ENCODE data around the gene SAMHD1.
"Not testable (repeated sequence)": the region's sequence is repeated elsewhere in the genome, so short reads cannot be mapped to it uniquely, and the experiment has no call there.

Gene SAMHD1

DNA sequence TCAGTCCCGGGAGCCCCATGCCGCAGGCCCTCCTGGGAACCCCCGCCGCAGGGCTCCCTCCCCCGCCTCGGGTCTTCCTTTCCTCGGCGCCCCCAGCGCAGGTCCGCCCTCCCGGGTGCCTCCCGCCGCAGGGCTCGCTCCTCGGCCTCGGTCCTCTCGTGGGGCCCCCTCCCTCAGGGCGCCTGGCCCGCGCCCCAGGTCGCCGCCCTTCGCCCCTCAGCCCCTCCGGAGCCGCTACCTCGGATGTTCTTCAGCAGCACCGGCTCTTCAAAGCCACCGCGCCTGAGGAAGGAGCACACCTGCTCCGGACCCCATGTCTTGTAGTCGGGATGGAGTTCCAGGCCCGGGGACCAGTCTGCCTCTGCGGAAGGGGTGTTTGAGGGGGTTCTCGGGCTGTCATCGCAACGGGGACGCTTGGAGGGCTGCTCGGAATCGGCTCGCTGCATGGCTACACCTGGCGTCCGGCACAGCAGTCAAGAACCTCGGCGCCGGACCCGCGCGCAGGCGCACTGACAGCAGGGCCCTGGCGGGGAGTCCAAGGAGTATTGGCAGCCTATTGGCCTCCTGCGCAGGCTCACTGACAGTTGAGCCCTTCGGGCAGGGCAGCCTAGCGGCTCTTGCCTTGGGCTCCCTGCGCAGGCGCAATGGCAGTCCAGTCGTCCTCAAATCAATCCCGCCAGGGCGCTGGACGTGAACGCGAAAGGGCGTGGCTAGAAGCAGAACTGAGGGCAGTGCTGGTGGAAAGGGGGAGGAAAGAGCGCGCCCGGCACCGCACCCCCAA is at the start of gene SAMHD1:
TSS of gene SAMHD1 (minus strand) at position 511 of the 781 bp plus-strand sequence. CDS start at position 446, 65 bp downstream.
- Histone ChIP-seq H3K79me2 (ENCODE audit: control insufficient read depth, insufficient read depth, low read length, unreplicated experiment) (peaks cover 51% of the 10 kb centered on the region), H3K4me3 (ENCODE audit: low read depth, low read length) (peak within 1 kb of the TSS; percentile 96), H3K36me3 (ENCODE audit: insufficient read depth, low read length) (no peaks in the 10 kb centered on the region), H2AFZ (ENCODE audit: low read length, unreplicated experiment) (peak within 1 kb of the TSS; percentile 79), H3K27me3 (ENCODE audit: insufficient read depth, low read length) (no peaks in the 10 kb centered on the region), H3K27ac (ENCODE audit: low read depth, low read length) (peak within 1 kb of the TSS; percentile 88), H3K4me1 (ENCODE audit: control insufficient read depth, insufficient read depth, low read length, unreplicated experiment) (peaks cover 14% of the 10 kb centered on the region)

DNA sequence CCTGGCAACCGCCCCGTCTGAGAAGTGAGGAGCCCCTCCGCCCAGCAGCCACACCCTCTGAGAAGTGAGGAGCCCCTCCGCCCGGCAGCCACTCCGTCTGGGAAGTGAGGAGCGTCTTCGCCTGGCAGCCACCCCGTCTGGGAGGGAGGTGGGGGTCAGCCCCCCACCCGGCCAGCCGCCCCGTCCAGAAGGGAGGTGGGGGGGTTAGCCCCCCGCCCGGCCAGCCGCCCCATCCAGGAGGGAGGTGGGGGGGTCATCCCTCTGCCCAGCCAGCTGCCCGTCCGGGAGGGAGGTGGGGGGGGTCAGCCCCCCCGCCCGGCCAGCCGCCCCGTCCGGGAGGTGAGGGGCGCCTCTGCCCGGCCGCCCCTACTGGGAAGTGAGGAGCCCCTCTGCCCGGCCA is 48.7 kb upstream of the SAMHD1 start:
- H3K4me3 ChIP-seq (ENCODE audit: low read depth, low read length); H3K4me1 ChIP-seq (ENCODE audit: control insufficient read depth, insufficient read depth, low read length, unreplicated experiment); H3K27ac ChIP-seq (ENCODE audit: low read depth, low read length); H3K27me3 ChIP-seq (ENCODE audit: insufficient read depth, low read length); H2AFZ ChIP-seq (ENCODE audit: low read length, unreplicated experiment); H3K79me2 ChIP-seq (ENCODE audit: control insufficient read depth, insufficient read depth, low read length, unreplicated experiment): not testable (repeated sequence)
- peaks cover 24% of the 10 kb centered on the region for H3K36me3 ChIP-seq (ENCODE audit: insufficient read depth, low read length)

GRCh38 chr20:36998652-36999051 is 47.1 kb upstream of the SAMHD1 start:
- H3K27ac ChIP-seq (ENCODE audit: low read depth, low read length), result no peak overlapping the region
- H3K4me3 ChIP-seq (ENCODE audit: low read depth, low read length), result no peak overlapping the region
- no peaks in the 10 kb centered on the region for H3K79me2 ChIP-seq (ENCODE audit: control insufficient read depth, insufficient read depth, low read length, unreplicated experiment)
- no peaks in the 10 kb centered on the region for H3K27me3 ChIP-seq (ENCODE audit: insufficient read depth, low read length)
- H3K36me3 ChIP-seq (ENCODE audit: insufficient read depth, low read length), result peaks cover 34% of the 10 kb centered on the region
- no peaks in the 10 kb centered on the region for H3K4me1 ChIP-seq (ENCODE audit: control insufficient read depth, insufficient read depth, low read length, unreplicated experiment)
- H2AFZ ChIP-seq (ENCODE audit: low read length, unreplicated experiment), result no peak overlapping the region

DNA sequence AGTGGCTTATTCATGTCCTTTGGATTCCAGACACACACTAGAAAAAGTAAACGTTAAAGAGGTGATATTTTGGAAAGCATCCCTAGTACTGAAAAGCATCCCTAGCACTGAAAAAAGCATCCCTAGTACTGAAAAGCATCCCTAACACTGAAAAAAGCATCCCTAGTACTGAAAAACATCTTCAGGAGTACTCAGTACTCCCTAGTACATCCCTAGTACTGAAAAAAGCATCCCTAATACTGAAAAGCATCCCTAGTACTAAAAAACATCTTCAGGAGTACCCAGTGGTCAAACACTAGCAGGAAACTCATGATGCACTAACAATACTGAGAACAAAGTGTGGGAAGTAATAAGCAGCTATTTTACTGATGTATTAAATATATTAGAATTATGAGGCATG is 45.6 kb upstream of the SAMHD1 start:
- Histone ChIP-seq H3K27ac (ENCODE audit: low read depth, low read length) (no peak overlapping the region), H3K36me3 (ENCODE audit: insufficient read depth, low read length) (peaks cover 30% of the 10 kb centered on the region), H3K4me1 (ENCODE audit: control insufficient read depth, insufficient read depth, low read length, unreplicated experiment) (no peaks in the 10 kb centered on the region), H2AFZ (ENCODE audit: low read length, unreplicated experiment) (no peak overlapping the region), H3K27me3 (ENCODE audit: insufficient read depth, low read length) (no peaks in the 10 kb centered on the region), H3K79me2 (ENCODE audit: control insufficient read depth, insufficient read depth, low read length, unreplicated experiment) (no peaks in the 10 kb centered on the region), H3K4me3 (ENCODE audit: low read depth, low read length) (no peak overlapping the region)

- peaks cover 30% of the 10 kb centered on the region for H3K36me3 ChIP-seq (ENCODE audit: insufficient read depth, low read length)
- not testable (repeated sequence) for H3K79me2 ChIP-seq (ENCODE audit: control insufficient read depth, insufficient read depth, low read length, unreplicated experiment); H2AFZ ChIP-seq (ENCODE audit: low read length, unreplicated experiment); H3K4me1 ChIP-seq (ENCODE audit: control insufficient read depth, insufficient read depth, low read length, unreplicated experiment); H3K4me3 ChIP-seq (ENCODE audit: low read depth, low read length); H3K27ac ChIP-seq (ENCODE audit: low read depth, low read length); H3K27me3 ChIP-seq (ENCODE audit: insufficient read depth, low read length)
Observed at GRCh38 chr20:36994221-36994620, 42.7 kb upstream of the SAMHD1 start.

GRCh38 chr20:36992802-36993334 is 41.4 kb upstream of the SAMHD1 start:
- Histone ChIP-seq H3K79me2 (ENCODE audit: control insufficient read depth, insufficient read depth, low read length, unreplicated experiment) (no peaks in the 10 kb centered on the region), H3K4me3 (ENCODE audit: low read depth, low read length) (no peak overlapping the region), H3K27me3 (ENCODE audit: insufficient read depth, low read length) (no peaks in the 10 kb centered on the region), H3K4me1 (ENCODE audit: control insufficient read depth, insufficient read depth, low read length, unreplicated experiment) (no peaks in the 10 kb centered on the region), H3K36me3 (ENCODE audit: insufficient read depth, low read length) (peaks cover 22% of the 10 kb centered on the region), H3K27ac (ENCODE audit: low read depth, low read length) (no peak overlapping the region), H2AFZ (ENCODE audit: low read length, unreplicated experiment) (no peak overlapping the region)

DNA sequence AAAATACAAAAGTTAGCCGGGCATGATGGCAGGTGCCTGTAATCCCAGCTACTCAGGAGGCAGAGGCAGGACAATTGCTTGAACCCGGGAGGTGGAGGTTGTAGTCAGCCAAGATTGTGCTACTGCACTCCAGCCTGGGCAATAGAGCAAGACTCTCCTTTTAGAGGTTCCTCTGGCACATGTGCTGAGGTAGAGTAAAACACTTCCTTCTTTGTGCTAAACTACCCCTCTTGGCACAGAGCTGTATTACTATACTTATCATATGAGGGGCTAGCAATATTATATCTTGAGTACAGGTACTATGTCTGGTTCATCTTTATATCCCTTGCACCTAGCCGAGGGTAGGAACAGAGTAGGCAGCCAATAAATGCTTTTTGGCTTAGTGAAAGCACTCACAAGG is 40.2 kb upstream of the SAMHD1 start:
- peaks cover 22% of the 10 kb centered on the region for H3K36me3 ChIP-seq (ENCODE audit: insufficient read depth, low read length)
- H3K4me3 ChIP-seq (ENCODE audit: low read depth, low read length), result no peak overlapping the region
- no peaks in the 10 kb centered on the region for H3K79me2 ChIP-seq (ENCODE audit: control insufficient read depth, insufficient read depth, low read length, unreplicated experiment)
- H2AFZ ChIP-seq (ENCODE audit: low read length, unreplicated experiment), result no peak overlapping the region
- H3K27ac ChIP-seq (ENCODE audit: low read depth, low read length), result no peak overlapping the region
- H3K4me1 ChIP-seq (ENCODE audit: control insufficient read depth, insufficient read depth, low read length, unreplicated experiment), result no peaks in the 10 kb centered on the region
- no peaks in the 10 kb centered on the region for H3K27me3 ChIP-seq (ENCODE audit: insufficient read depth, low read length)

DNA sequence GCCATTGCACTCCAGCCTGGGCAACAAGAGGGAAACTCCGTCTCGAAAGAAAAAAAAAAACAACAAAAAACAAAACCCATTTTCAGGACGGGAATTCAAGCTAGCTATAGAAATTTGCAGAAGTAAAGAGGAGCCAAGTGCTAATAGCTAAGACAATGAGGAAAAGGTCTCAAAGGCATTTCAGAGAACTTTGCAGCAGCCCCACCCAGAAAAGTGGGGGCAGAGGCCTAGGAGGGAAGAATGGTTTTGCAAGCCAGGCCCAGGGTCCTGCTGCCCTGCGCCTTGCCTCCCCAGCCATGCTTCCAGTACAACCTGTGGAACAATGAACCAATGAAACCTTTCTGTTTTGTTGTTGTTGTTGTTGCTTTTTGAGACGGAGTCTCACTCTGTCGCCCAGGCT is 38.3 kb upstream of the SAMHD1 start:
- peaks cover 6% of the 10 kb centered on the region; the same call in 1 of the 2 replicates for H3K36me3 ChIP-seq (ENCODE audit: insufficient read depth, low read length)
- no peak overlapping the region for H3K27ac ChIP-seq (ENCODE audit: low read depth, low read length)
- no peaks in the 10 kb centered on the region for H3K4me1 ChIP-seq (ENCODE audit: control insufficient read depth, insufficient read depth, low read length, unreplicated experiment)
- H3K79me2 ChIP-seq (ENCODE audit: control insufficient read depth, insufficient read depth, low read length, unreplicated experiment), result no peaks in the 10 kb centered on the region
- no peak overlapping the region for H3K4me3 ChIP-seq (ENCODE audit: low read depth, low read length)
- H2AFZ ChIP-seq (ENCODE audit: low read length, unreplicated experiment), result no peak overlapping the region
- H3K27me3 ChIP-seq (ENCODE audit: insufficient read depth, low read length), result no peaks in the 10 kb centered on the region

- no peaks in the 10 kb centered on the region for H3K27me3 ChIP-seq (ENCODE audit: insufficient read depth, low read length)
- no peak overlapping the region for H2AFZ ChIP-seq (ENCODE audit: low read length, unreplicated experiment)
- H3K4me1 ChIP-seq (ENCODE audit: control insufficient read depth, insufficient read depth, low read length, unreplicated experiment), result no peaks in the 10 kb centered on the region
- H3K79me2 ChIP-seq (ENCODE audit: control insufficient read depth, insufficient read depth, low read length, unreplicated experiment), result no peaks in the 10 kb centered on the region
- no peaks in the 10 kb centered on the region for H3K36me3 ChIP-seq (ENCODE audit: insufficient read depth, low read length)
- no peak overlapping the region for H3K4me3 ChIP-seq (ENCODE audit: low read depth, low read length)
- no peak overlapping the region for H3K27ac ChIP-seq (ENCODE audit: low read depth, low read length)
Observed at GRCh38 chr20:36988494-36988966, 37.0 kb upstream of the SAMHD1 start.

DNA sequence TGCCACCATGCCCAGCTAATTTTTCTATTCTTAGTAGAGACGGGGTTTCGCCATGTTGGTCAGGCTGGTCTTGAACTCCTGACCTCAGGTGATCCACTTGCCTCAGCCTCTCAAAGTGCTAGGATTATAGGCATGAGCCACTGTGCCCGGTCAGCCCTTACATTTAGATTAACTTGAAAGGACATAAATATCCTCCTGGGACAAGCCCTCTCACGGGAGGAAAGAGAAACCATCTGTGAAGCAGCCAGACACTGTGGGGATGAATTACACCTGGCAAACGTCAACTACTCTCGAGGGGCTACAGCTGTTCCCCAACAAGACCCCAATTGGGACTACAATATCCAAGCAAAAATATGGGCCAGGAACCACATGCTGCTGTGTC is 32.7 kb upstream of the SAMHD1 start:
- Histone ChIP-seq H3K27ac (ENCODE audit: low read depth, low read length) (no peak overlapping the region), H3K4me3 (ENCODE audit: low read depth, low read length) (no peak overlapping the region), H3K79me2 (ENCODE audit: control insufficient read depth, insufficient read depth, low read length, unreplicated experiment) (no peaks in the 10 kb centered on the region), H3K27me3 (ENCODE audit: insufficient read depth, low read length) (no peaks in the 10 kb centered on the region), H3K36me3 (ENCODE audit: insufficient read depth, low read length) (no peaks in the 10 kb centered on the region), H2AFZ (ENCODE audit: low read length, unreplicated experiment) (no peak overlapping the region), H3K4me1 (ENCODE audit: control insufficient read depth, insufficient read depth, low read length, unreplicated experiment) (no peaks in the 10 kb centered on the region)
